GM12874 (cell line): Measurements from ENCODE around the gene NAPA.

Source experiments
- CTCF ChIP-seq: IDR thresholded peaks from 2 replicates; pipeline ENCODE4 v1.5.1; 2011; ENCODE audit warnings: low read depth, mild to moderate bottlenecking, control low read depth, low read length, moderate library complexity; ENCODE audit not compliant: insufficient read depth

The NAPA gene

GRCh38 chr19:47481460-47482052, 33.3 kb downstream of the NAPA start:
- TF ChIP-seq CTCF, result no peak

- TF ChIP-seq CTCF, result no peak
Measured at GRCh38 chr19:47480658-47481057, 34.2 kb downstream of the NAPA start.

- no peak for TF ChIP-seq CTCF
Measured at GRCh38 chr19:47479701-47480503, 35.0 kb downstream of the NAPA start.

GRCh38 chr19:47476438-47476972, 38.4 kb downstream of the NAPA start:
- no peak for TF ChIP-seq CTCF

DNA sequence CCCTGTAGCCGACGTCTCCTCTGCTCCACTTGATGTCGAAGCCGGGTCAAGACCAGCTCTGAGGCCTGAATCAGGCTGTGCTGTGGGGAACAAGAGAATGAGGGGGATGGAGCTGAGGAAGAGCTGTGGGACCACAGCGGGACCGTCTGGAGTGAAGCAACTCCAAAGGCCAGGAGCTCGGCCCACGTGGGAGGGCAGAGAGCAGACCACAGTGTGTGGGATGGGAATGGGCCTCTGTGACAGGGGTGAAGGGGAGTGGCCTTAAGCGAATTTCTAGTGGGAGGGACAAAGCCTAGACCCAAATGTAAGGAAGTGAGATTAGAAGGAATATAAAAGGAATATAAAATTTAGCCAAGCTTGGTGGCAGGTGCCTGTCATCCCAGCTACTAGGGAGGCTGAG, 39.4 kb downstream of the NAPA start:
- no peak for TF ChIP-seq CTCF

DNA sequence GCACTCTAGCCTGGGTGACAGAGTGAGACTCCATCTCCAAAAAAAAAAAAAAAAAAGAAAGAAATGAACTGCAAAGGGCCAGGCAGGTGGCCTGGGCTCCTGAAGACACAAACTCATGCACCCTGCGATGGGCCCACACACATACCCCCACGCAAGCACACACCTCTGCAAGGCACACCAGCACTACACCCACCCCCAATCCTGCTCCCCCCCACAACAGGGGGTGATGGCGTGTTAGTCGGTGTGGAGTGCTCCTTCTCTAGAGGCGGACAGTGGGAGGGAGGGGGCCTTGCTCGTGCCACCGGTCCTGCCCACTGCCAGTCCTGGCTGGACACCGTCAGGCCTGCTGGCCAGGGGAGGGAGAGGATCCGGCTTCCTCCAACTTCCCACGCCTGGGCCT, 41.5 kb downstream of the NAPA start:
- no peak for TF ChIP-seq CTCF

- no peak for TF ChIP-seq CTCF
Measured at GRCh38 chr19:47471733-47472457, 43.0 kb downstream of the NAPA start, which contains the start of gene SLC8A2. Gene SLC8A2 (minus strand): TSS chr19:47471893. CDS start chr19:47466403, 5,490 bp downstream.
